Ishikawa (cell line): ENCODE measurements around the gene PPIG.

Experiments
- EP300 ChIP-seq: IDR thresholded peaks from 2 replicates; pipeline ENCODE4 v1.6.1; 2012; ENCODE audit warnings: borderline replicate concordance
- TCF12 ChIP-seq: IDR thresholded peaks from 2 replicates; pipeline ENCODE4 v1.6.1; 2012; ENCODE audit warnings: low read depth
- TF ChIP-seq, protein P1 (sequence below): IDR thresholded peaks from 2 replicates; pipeline ENCODE4 v1.6.1; 2012; ENCODE audit warnings: low read depth, mild to moderate bottlenecking

DNA sequence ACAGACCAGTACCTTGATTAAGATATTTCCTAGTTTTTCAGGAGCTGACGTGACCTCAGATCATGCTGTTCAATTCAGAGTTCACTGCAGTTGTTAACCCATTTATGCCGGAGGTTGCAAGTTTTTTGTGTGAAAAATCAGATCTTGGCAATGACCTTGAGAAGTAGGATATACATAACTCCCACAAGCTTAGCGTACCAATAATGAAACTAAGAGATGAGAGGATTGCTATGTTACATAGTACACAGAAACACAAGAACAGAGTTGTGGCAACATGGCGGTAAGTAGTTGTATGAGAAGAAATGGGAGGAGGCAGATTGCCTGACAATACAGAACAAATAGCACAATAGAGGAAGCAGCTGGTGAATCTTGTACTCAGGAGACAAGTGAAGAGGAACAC lies 39.1 kb downstream of the PPIG start:
- TF ChIP-seq TCF12 (no peak), EP300 (no peak)
- TF ChIP-seq, protein P1, sequence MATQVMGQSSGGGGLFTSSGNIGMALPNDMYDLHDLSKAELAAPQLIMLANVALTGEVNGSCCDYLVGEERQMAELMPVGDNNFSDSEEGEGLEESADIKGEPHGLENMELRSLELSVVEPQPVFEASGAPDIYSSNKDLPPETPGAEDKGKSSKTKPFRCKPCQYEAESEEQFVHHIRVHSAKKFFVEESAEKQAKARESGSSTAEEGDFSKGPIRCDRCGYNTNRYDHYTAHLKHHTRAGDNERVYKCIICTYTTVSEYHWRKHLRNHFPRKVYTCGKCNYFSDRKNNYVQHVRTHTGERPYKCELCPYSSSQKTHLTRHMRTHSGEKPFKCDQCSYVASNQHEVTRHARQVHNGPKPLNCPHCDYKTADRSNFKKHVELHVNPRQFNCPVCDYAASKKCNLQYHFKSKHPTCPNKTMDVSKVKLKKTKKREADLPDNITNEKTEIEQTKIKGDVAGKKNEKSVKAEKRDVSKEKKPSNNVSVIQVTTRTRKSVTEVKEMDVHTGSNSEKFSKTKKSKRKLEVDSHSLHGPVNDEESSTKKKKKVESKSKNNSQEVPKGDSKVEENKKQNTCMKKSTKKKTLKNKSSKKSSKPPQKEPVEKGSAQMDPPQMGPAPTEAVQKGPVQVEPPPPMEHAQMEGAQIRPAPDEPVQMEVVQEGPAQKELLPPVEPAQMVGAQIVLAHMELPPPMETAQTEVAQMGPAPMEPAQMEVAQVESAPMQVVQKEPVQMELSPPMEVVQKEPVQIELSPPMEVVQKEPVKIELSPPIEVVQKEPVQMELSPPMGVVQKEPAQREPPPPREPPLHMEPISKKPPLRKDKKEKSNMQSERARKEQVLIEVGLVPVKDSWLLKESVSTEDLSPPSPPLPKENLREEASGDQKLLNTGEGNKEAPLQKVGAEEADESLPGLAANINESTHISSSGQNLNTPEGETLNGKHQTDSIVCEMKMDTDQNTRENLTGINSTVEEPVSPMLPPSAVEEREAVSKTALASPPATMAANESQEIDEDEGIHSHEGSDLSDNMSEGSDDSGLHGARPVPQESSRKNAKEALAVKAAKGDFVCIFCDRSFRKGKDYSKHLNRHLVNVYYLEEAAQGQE, result no peak
